Thyroid gland (tissue), 4 donors: ENCODE results near the gene RAB31.

Source experiments
- POLR2A ChIP-seq, 2 donors: fragments of 450-650 bp; IDR thresholded peaks; one replicate each; pipeline ENCODE4 v1.6.1; 2017; ENCODE audit warnings: antibody characterized with exemption in 2 of 2, mild to moderate bottlenecking in 2 of 2, moderate library complexity in 1 of 2
- TF ChIP-seq, protein P1 (sequence below), 6 experiments: fragments of 200-600 bp in 3 of 6; fragments of 450-650 bp in 3 of 6; sonication (generic) in 3 of 6; IDR thresholded peaks; one replicate each; pipeline ENCODE4 v1.5.1; 2016 to 2019; ENCODE audit warnings: antibody characterized with exemption in 6 of 6, mild to moderate bottlenecking in 2 of 6, inconsistent platforms in 1 of 6, moderate library complexity in 1 of 6

DNA sequence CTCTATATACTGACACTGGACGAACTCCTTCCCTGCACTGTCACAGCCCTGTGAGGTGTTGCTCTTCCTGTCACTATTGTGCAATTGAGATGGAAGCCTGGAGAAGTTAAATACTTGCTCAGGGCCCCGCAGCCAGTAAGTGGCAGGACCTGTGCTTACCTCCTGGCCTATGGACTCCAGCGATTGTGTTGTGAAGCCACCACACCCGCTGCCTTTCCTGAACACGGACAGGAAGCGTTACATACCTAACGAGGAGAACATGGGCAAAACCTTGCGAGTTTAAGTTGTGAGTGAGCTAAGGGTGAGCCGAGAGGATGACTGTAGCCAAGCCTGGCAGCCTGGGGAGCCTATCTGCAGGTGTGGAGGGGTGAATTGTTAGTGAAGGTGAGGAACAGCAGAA lies 26.1 kb downstream of the RAB31 start:
- TF ChIP-seq, protein P1, sequence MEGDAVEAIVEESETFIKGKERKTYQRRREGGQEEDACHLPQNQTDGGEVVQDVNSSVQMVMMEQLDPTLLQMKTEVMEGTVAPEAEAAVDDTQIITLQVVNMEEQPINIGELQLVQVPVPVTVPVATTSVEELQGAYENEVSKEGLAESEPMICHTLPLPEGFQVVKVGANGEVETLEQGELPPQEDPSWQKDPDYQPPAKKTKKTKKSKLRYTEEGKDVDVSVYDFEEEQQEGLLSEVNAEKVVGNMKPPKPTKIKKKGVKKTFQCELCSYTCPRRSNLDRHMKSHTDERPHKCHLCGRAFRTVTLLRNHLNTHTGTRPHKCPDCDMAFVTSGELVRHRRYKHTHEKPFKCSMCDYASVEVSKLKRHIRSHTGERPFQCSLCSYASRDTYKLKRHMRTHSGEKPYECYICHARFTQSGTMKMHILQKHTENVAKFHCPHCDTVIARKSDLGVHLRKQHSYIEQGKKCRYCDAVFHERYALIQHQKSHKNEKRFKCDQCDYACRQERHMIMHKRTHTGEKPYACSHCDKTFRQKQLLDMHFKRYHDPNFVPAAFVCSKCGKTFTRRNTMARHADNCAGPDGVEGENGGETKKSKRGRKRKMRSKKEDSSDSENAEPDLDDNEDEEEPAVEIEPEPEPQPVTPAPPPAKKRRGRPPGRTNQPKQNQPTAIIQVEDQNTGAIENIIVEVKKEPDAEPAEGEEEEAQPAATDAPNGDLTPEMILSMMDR (IDR thresholded peaks at IDR 0.05) = no peak
- no peak for TF ChIP-seq POLR2A (IDR thresholded peaks at IDR 0.05)
